WTC11 (cell line): ENCODE measurements around the gene ANKRD50. TPM values are rescaled to one million over a fixed set of nuclear protein-coding genes. Genes with fewer than 3 reads are reported as not detected.

Source experiments
- ATAC-seq: fragments of 200-7000 bp; cut with Tn5 transposase; 2 replicates; pipeline ENCODE4 v1.10.0; 2021; ENCODE audit warnings: mild to moderate bottlenecking, moderate library complexity
- CTCF ChIA-PET: fragments of 300-600 bp; sonication (Branson Sonifier 250); formaldehyde crosslinking; loops from one replicate; lab custom pipeline; 2021; ENCODE audit warnings: antibody characterized with exemption; lab: Charles Lee
- POLR2A ChIA-PET: fragments of 350-600 bp; sonication (Branson Sonifier 250); formaldehyde crosslinking; loops from one replicate; lab custom pipeline; 2021; ENCODE audit warnings: antibody characterized with exemption; lab: Charles Lee
- DNase-seq: peaks from one replicate; pipeline ENCODE4 v3.0.0; 2021; ENCODE audit warnings: low spot score
- H3K27ac Mint-ChIP-seq: 2 replicates; pipeline ENCODE4 v1.8.0; 2021; ENCODE audit warnings: mixed read lengths
- H3K27me3 Mint-ChIP-seq: 2 replicates; pipeline ENCODE4 v1.8.0; 2021; ENCODE audit warnings: low read depth, mild to moderate bottlenecking, moderate library complexity, mixed read lengths
- H3K36me3 Mint-ChIP-seq: 2 replicates; pipeline ENCODE4 v1.8.0; 2021; ENCODE audit warnings: mixed read lengths
- H3K4me1 Mint-ChIP-seq: 2 replicates; pipeline ENCODE4 v1.8.0; 2022; ENCODE audit warnings: mixed read lengths
- H3K4me3 Mint-ChIP-seq: 2 replicates; pipeline ENCODE4 v1.8.0; 2021; ENCODE audit warnings: mild to moderate bottlenecking, moderate library complexity, mixed read lengths
- H3K9me3 Mint-ChIP-seq: 2 replicates; pipeline ENCODE4 v1.8.0; 2021; ENCODE audit warnings: mixed read lengths
- AFF4 ChIP-seq: sonication (generic); formaldehyde crosslinking; IDR thresholded peaks from 2 replicates; pipeline ENCODE4 v1.8.1; 2023; ENCODE audit warnings: mild to moderate bottlenecking, missing genetic modification reagents, borderline replicate concordance
- EMX1 ChIP-seq: fragments of 250-450 bp; sonication (Bioruptor Pico); IDR thresholded peaks from 2 replicates; pipeline ENCODE4 v1.8.0; 2021; ENCODE audit warnings: mild to moderate bottlenecking
- ESRRA ChIP-seq: sonication (generic); formaldehyde crosslinking; IDR thresholded peaks from 2 replicates; pipeline ENCODE4 v1.8.1; 2022; ENCODE audit warnings: mild to moderate bottlenecking, missing genetic modification reagents, borderline replicate concordance
- GTF2I ChIP-seq: fragments of 250-450 bp; sonication (Bioruptor Pico); conservative IDR thresholded peaks from 2 replicates; pipeline ENCODE4 v1.4.0; 2021; ENCODE audit warnings: mild to moderate bottlenecking
- HMGA2 ChIP-seq: fragments of 250-450 bp; sonication (Bioruptor Pico); IDR thresholded peaks from 2 replicates; pipeline ENCODE4 v1.4.0; 2021; ENCODE audit warnings: mild to moderate bottlenecking, moderate library complexity
- IRF2 ChIP-seq: sonication (generic); formaldehyde crosslinking; IDR thresholded peaks from 2 replicates; pipeline ENCODE4 v1.8.0; 2022; ENCODE audit warnings: low read depth, missing genetic modification reagents, borderline replicate concordance
- JUN ChIP-seq: sonication (generic); formaldehyde crosslinking; IDR thresholded peaks from 2 replicates; pipeline ENCODE4 v1.8.0; 2023; ENCODE audit warnings: mild to moderate bottlenecking, missing genetic modification reagents
- MLX ChIP-seq: sonication (generic); formaldehyde crosslinking; IDR thresholded peaks from 2 replicates; pipeline ENCODE4 v1.8.1; 2023; ENCODE audit warnings: mild to moderate bottlenecking, missing genetic modification reagents, moderate library complexity
- NR1H2 ChIP-seq: sonication (generic); formaldehyde crosslinking; IDR thresholded peaks from 2 replicates; pipeline ENCODE4 v1.9.0; 2021; ENCODE audit warnings: mild to moderate bottlenecking, moderate library complexity, missing genetic modification reagents
- NR2C2 ChIP-seq: sonication (generic); formaldehyde crosslinking; IDR thresholded peaks from 2 replicates; pipeline ENCODE4 v1.8.0; 2022; ENCODE audit warnings: mild to moderate bottlenecking, missing genetic modification reagents
- RORB ChIP-seq: fragments of 250-450 bp; sonication (Bioruptor Pico); IDR thresholded peaks from 2 replicates; pipeline ENCODE4 v1.9.0; 2021; ENCODE audit warnings: mild to moderate bottlenecking
- SMAD3 ChIP-seq: sonication (generic); formaldehyde crosslinking; IDR thresholded peaks from 2 replicates; pipeline ENCODE4 v1.8.0; 2022; ENCODE audit warnings: missing genetic modification reagents, mild to moderate bottlenecking, borderline replicate concordance
- SMAD4 ChIP-seq: sonication (generic); formaldehyde crosslinking; IDR thresholded peaks from 2 replicates; pipeline ENCODE4 v1.8.0; 2022; ENCODE audit warnings: mild to moderate bottlenecking, missing genetic modification reagents
- ZNF281 ChIP-seq: sonication (generic); formaldehyde crosslinking; IDR thresholded peaks from 2 replicates; pipeline ENCODE4 v1.8.0; 2023; ENCODE audit warnings: mild to moderate bottlenecking, missing genetic modification reagents
- ZNF416 ChIP-seq: fragments of 250-450 bp; sonication (Bioruptor Pico); IDR thresholded peaks from 2 replicates; pipeline ENCODE4 v1.9.0; 2021; ENCODE audit warnings: mild to moderate bottlenecking, inconsistent platforms
- total RNA-seq: library from RNA; stranded (reverse); gene quantifications from 3 replicates; pipeline ENCODE4 v1.2.3, GENCODE V29; 2021
- TF ChIP-seq, protein P1 (sequence below): sonication (generic); formaldehyde crosslinking; IDR thresholded peaks from 2 replicates; pipeline ENCODE4 v1.8.0; 2023; ENCODE audit warnings: missing genetic modification reagents, mild to moderate bottlenecking, borderline replicate concordance
- TF ChIP-seq, protein P2 (sequence below): fragments of 250-450 bp; sonication (Bioruptor Pico); IDR thresholded peaks from 2 replicates; pipeline ENCODE4 v1.9.0; 2021; ENCODE audit warnings: mild to moderate bottlenecking, borderline replicate concordance
- TF ChIP-seq, protein P3 (sequence below): fragments of 250-450 bp; sonication (Bioruptor Pico); IDR thresholded peaks from 2 replicates; pipeline ENCODE4 v1.8.0; 2021; ENCODE audit warnings: mild to moderate bottlenecking
- TF ChIP-seq, protein P4 (sequence below): sonication (generic); formaldehyde crosslinking; IDR thresholded peaks from 2 replicates; pipeline ENCODE4 v1.8.0; 2022; ENCODE audit warnings: mild to moderate bottlenecking, missing genetic modification reagents

Gene ANKRD50
- total RNA-seq, 1 experiment from 2014 or later, result 18.4 TPM

DNA sequence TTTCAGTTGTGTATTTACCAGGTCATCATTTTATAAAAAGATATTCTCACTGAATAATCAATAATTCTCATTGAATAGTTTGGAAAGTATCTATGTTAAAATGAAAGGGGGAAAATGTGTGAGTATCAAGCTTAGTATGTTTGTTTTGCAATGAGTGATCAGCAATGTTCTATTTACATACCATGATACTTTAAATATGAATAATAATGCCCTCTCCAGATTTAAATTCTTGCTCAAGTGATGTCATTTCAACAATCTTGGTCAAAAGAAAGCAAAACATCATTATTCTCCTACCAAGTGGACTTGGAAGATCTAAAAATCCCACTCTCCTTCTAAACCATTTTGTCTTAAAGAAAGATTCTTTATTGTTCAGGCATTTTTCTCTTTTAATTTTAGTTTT is 42.1 kb upstream of the ANKRD50 start:
- no peak for DNase-seq
- Mint-ChIP-seq H3K27ac (no peak overlapping the region), H3K9me3 (peaks cover 2% of the 10 kb centered on the region; the same call in 1 of the 2 replicates), H3K4me1 (no peaks in the 10 kb centered on the region), H3K4me3 (no peak overlapping the region), H3K36me3 (no peaks in the 10 kb centered on the region), H3K27me3 (peaks cover 36% of the 10 kb centered on the region)
- TF ChIP-seq ESRRA (CRISPR knock-in tag) (no peak), JUN (CRISPR knock-in tag) (no peak), SMAD3 (CRISPR knock-in tag) (no peak), ZNF416 (CRISPR knock-in tag) (no peak), GTF2I (no peak), NR2C2 (no peak), HMGA2 (no peak), ZNF281 (CRISPR knock-in tag) (no peak), NR1H2 (no peak), EMX1 (CRISPR knock-in tag) (no peak), AFF4 (CRISPR knock-in tag) (no peak), MLX (CRISPR knock-in tag) (no peak), SMAD4 (CRISPR knock-in tag) (no peak), RORB (no peak), IRF2 (no peak)
- TF ChIP-seq, protein P1, sequence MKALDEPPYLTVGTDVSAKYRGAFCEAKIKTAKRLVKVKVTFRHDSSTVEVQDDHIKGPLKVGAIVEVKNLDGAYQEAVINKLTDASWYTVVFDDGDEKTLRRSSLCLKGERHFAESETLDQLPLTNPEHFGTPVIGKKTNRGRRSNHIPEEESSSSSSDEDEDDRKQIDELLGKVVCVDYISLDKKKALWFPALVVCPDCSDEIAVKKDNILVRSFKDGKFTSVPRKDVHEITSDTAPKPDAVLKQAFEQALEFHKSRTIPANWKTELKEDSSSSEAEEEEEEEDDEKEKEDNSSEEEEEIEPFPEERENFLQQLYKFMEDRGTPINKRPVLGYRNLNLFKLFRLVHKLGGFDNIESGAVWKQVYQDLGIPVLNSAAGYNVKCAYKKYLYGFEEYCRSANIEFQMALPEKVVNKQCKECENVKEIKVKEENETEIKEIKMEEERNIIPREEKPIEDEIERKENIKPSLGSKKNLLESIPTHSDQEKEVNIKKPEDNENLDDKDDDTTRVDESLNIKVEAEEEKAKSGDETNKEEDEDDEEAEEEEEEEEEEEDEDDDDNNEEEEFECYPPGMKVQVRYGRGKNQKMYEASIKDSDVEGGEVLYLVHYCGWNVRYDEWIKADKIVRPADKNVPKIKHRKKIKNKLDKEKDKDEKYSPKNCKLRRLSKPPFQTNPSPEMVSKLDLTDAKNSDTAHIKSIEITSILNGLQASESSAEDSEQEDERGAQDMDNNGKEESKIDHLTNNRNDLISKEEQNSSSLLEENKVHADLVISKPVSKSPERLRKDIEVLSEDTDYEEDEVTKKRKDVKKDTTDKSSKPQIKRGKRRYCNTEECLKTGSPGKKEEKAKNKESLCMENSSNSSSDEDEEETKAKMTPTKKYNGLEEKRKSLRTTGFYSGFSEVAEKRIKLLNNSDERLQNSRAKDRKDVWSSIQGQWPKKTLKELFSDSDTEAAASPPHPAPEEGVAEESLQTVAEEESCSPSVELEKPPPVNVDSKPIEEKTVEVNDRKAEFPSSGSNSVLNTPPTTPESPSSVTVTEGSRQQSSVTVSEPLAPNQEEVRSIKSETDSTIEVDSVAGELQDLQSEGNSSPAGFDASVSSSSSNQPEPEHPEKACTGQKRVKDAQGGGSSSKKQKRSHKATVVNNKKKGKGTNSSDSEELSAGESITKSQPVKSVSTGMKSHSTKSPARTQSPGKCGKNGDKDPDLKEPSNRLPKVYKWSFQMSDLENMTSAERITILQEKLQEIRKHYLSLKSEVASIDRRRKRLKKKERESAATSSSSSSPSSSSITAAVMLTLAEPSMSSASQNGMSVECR, result no peak
- TF ChIP-seq, protein P2, sequence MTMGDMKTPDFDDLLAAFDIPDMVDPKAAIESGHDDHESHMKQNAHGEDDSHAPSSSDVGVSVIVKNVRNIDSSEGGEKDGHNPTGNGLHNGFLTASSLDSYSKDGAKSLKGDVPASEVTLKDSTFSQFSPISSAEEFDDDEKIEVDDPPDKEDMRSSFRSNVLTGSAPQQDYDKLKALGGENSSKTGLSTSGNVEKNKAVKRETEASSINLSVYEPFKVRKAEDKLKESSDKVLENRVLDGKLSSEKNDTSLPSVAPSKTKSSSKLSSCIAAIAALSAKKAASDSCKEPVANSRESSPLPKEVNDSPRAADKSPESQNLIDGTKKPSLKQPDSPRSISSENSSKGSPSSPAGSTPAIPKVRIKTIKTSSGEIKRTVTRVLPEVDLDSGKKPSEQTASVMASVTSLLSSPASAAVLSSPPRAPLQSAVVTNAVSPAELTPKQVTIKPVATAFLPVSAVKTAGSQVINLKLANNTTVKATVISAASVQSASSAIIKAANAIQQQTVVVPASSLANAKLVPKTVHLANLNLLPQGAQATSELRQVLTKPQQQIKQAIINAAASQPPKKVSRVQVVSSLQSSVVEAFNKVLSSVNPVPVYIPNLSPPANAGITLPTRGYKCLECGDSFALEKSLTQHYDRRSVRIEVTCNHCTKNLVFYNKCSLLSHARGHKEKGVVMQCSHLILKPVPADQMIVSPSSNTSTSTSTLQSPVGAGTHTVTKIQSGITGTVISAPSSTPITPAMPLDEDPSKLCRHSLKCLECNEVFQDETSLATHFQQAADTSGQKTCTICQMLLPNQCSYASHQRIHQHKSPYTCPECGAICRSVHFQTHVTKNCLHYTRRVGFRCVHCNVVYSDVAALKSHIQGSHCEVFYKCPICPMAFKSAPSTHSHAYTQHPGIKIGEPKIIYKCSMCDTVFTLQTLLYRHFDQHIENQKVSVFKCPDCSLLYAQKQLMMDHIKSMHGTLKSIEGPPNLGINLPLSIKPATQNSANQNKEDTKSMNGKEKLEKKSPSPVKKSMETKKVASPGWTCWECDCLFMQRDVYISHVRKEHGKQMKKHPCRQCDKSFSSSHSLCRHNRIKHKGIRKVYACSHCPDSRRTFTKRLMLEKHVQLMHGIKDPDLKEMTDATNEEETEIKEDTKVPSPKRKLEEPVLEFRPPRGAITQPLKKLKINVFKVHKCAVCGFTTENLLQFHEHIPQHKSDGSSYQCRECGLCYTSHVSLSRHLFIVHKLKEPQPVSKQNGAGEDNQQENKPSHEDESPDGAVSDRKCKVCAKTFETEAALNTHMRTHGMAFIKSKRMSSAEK, result no peak
- TF ChIP-seq, protein P3, sequence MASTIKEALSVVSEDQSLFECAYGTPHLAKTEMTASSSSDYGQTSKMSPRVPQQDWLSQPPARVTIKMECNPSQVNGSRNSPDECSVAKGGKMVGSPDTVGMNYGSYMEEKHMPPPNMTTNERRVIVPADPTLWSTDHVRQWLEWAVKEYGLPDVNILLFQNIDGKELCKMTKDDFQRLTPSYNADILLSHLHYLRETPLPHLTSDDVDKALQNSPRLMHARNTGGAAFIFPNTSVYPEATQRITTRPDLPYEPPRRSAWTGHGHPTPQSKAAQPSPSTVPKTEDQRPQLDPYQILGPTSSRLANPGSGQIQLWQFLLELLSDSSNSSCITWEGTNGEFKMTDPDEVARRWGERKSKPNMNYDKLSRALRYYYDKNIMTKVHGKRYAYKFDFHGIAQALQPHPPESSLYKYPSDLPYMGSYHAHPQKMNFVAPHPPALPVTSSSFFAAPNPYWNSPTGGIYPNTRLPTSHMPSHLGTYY (CRISPR knock-in tag), result no peak
- TF ChIP-seq, protein P4, sequence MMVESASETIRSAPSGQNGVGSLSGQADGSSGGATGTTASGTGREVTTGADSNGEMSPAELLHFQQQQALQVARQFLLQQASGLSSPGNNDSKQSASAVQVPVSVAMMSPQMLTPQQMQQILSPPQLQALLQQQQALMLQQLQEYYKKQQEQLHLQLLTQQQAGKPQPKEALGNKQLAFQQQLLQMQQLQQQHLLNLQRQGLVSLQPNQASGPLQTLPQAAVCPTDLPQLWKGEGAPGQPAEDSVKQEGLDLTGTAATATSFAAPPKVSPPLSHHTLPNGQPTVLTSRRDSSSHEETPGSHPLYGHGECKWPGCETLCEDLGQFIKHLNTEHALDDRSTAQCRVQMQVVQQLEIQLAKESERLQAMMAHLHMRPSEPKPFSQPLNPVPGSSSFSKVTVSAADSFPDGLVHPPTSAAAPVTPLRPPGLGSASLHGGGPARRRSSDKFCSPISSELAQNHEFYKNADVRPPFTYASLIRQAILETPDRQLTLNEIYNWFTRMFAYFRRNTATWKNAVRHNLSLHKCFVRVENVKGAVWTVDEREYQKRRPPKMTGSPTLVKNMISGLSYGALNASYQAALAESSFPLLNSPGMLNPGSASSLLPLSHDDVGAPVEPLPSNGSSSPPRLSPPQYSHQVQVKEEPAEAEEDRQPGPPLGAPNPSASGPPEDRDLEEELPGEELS (CRISPR knock-in tag), result no peak
- ATAC-seq, result no peak
- CTCF ChIA-PET, result interaction anchor here (1.0 kb wide), 1 partner anchor 31 kb away, joined by 3 read pairs; no protein-coding TSS in a partner anchor
- POLR2A ChIA-PET, result no interaction called here
